GDM1 (cell line): ENCODE measurements around the gene MLYCD.
A peak's percentile ranks its signal among the peaks of the same experiment; 100 is the strongest.

Source experiments
- DNase-seq: peaks from one replicate; lab custom pipeline; 2025; lab: John Stamatoyannopoulos, UW

The MLYCD gene

GRCh38 chr16:83898463-83899271 is at the start of gene MLYCD:
Gene MLYCD, plus strand, starts transcription at chr16:83899115. Its CDS starts 30 bp downstream, at chr16:83899145.
- peak; percentile 39 for DNase-seq

- no peak for DNase-seq
Measured at GRCh38 chr16:83849421-83849820, 49.5 kb upstream of the MLYCD start.

- DNase-seq, result no peak
Measured at GRCh38 chr16:83850947-83851346, 48.0 kb upstream of the MLYCD start.

GRCh38 chr16:83851473-83851872 is 47.4 kb upstream of the MLYCD start:
- DNase-seq, result no peak

- no peak for DNase-seq
Measured at GRCh38 chr16:83852774-83853173, 46.1 kb upstream of the MLYCD start.

- DNase-seq, result no peak
Measured at GRCh38 chr16:83853834-83854233, 45.1 kb upstream of the MLYCD start.

GRCh38 chr16:83854420-83854819 is 44.5 kb upstream of the MLYCD start:
- DNase-seq, result no peak

- DNase-seq, result no peak
Measured at GRCh38 chr16:83856792-83857191, 42.1 kb upstream of the MLYCD start.

- no peak for DNase-seq
Measured at GRCh38 chr16:83859265-83859664, 39.6 kb upstream of the MLYCD start.

GRCh38 chr16:83862661-83863060 is 36.3 kb upstream of the MLYCD start:
- no peak for DNase-seq

GRCh38 chr16:83863682-83864081 is 35.2 kb upstream of the MLYCD start:
- DNase-seq, result no peak

- DNase-seq, result no peak
Measured at GRCh38 chr16:83870830-83871229, 28.1 kb upstream of the MLYCD start.

GRCh38 chr16:83878838-83879237 is 20.1 kb upstream of the MLYCD start:
- no peak for DNase-seq

- DNase-seq, result no peak
Measured at GRCh38 chr16:83882163-83882885, 16.6 kb upstream of the MLYCD start.

GRCh38 chr16:83886199-83886971 is 12.5 kb upstream of the MLYCD start:
- no peak for DNase-seq

- no peak for DNase-seq
Measured at GRCh38 chr16:83887080-83887479, 11.8 kb upstream of the MLYCD start.

- DNase-seq, result no peak
Measured at GRCh38 chr16:83887564-83887963, 11.4 kb upstream of the MLYCD start.

GRCh38 chr16:83888672-83889044 is 10.3 kb upstream of the MLYCD start:
- no peak for DNase-seq

GRCh38 chr16:83890359-83890758 is 8.6 kb upstream of the MLYCD start:
- no peak for DNase-seq

- DNase-seq, result no peak
Measured at GRCh38 chr16:83891742-83892141, 7.2 kb upstream of the MLYCD start.

GRCh38 chr16:83895243-83895642 is 3.7 kb upstream of the MLYCD start:
- DNase-seq, result no peak

- DNase-seq, result no peak
Measured at GRCh38 chr16:83895942-83896341, 3.0 kb upstream of the MLYCD start.
